Endodermal cell (in vitro differentiated cells): ENCODE measurements around the gene PARP16. TPM values are rescaled to one million over a fixed set of nuclear protein-coding genes. Genes with fewer than 3 reads are reported as not detected.

Experiments
- DNase-seq: peaks from one replicate; pipeline ENCODE4 v3.0.0-alpha.2; 2017
- H3K27ac ChIP-seq: 2 replicates; pipeline ENCODE4 v1.5.1; 2013; ENCODE audit warnings: mild to moderate bottlenecking, low read depth, low read length, moderate library complexity
- H3K27me3 ChIP-seq: 2 replicates; pipeline ENCODE4 v1.6.1; 2013; ENCODE audit warnings: mild to moderate bottlenecking, low read length, moderate library complexity; ENCODE audit not compliant: insufficient read depth, control insufficient read depth, poor library complexity, severe bottlenecking
- H3K36me3 ChIP-seq: 2 replicates; pipeline ENCODE4 v1.7.0; 2013; ENCODE audit warnings: mild to moderate bottlenecking, low read length, moderate library complexity; ENCODE audit not compliant: control insufficient read depth, insufficient read depth
- H3K4me1 ChIP-seq: one replicate; pipeline ENCODE4 v1.7.0; 2013; ENCODE audit warnings: low read length; ENCODE audit not compliant: control insufficient read depth, insufficient read depth
- H3K4me3 ChIP-seq: 2 replicates; pipeline ENCODE4 v1.5.1; 2013; ENCODE audit warnings: mild to moderate bottlenecking, low read length, moderate library complexity
- H3K9ac ChIP-seq: 2 replicates; pipeline ENCODE4 v1.6.1; 2013; ENCODE audit warnings: mild to moderate bottlenecking, low read length, moderate library complexity; ENCODE audit not compliant: poor library complexity, severe bottlenecking; ENCODE audit errors: extremely low read depth
- H3K9me3 ChIP-seq: 2 replicates; pipeline ENCODE4 v1.6.1; 2013; ENCODE audit warnings: mild to moderate bottlenecking, low read length, moderate library complexity; ENCODE audit not compliant: control insufficient read depth
- H3K27ac Mint-ChIP-seq: 2 replicates; pipeline ENCODE4 v1.8.0; 2020; ENCODE audit warnings: mixed read lengths
- H3K27me3 Mint-ChIP-seq: 2 replicates; pipeline ENCODE4 v1.8.0; 2021; ENCODE audit warnings: mild to moderate bottlenecking, mixed read lengths; ENCODE audit not compliant: insufficient read depth
- H3K36me3 Mint-ChIP-seq: 2 replicates; pipeline ENCODE4 v1.8.0; 2020; ENCODE audit warnings: low read depth, mixed read lengths
- H3K4me1 Mint-ChIP-seq: 2 replicates; pipeline ENCODE4 v1.8.0; 2020; ENCODE audit warnings: mixed read lengths
- H3K4me3 Mint-ChIP-seq: 2 replicates; pipeline ENCODE4 v1.8.0; 2020; ENCODE audit warnings: mild to moderate bottlenecking, moderate library complexity, mixed read lengths
- H3K9me3 Mint-ChIP-seq: 2 replicates; pipeline ENCODE4 v1.8.0; 2020; ENCODE audit warnings: mild to moderate bottlenecking, mixed read lengths
- WGBS, 2 experiments: methylation state at CpG; one replicate each; pipeline versions ENCODE4 v1.1.5 to v1.1.7; 2013; ENCODE audit warnings: missing lambda C conversion rate in 2 of 2, mixed read lengths in 1 of 2; ENCODE audit not compliant: insufficient coverage in 1 of 2, insufficient read length in 1 of 2; 5-methylcytosine and 5-hydroxymethylcytosine counted together
- total RNA-seq, 2 donors: library from RNA; stranded (reverse); fragmentation: NEBNext Ultra II Directional in 1 of 2; extraction: Animal tissue kit (Norgen Biotek cat#: 25700) in 1 of 2; gene quantifications; 2 replicates in 1 of 2; 3 replicates in 1 of 2; pipeline ENCODE4 v1.2.1, GENCODE V29; 2021
- TF ChIP-seq, protein P1 (sequence below): fragments of 200-600 bp; sonication (generic); conservative IDR thresholded peaks from 2 replicates; pipeline ENCODE4 v1.5.0; 2021; ENCODE audit warnings: antibody characterized with exemption, mild to moderate bottlenecking

The PARP16 gene
- total RNA-seq, 2 donors from 2014 or later = 4.3 to 11.6 TPM

DNA sequence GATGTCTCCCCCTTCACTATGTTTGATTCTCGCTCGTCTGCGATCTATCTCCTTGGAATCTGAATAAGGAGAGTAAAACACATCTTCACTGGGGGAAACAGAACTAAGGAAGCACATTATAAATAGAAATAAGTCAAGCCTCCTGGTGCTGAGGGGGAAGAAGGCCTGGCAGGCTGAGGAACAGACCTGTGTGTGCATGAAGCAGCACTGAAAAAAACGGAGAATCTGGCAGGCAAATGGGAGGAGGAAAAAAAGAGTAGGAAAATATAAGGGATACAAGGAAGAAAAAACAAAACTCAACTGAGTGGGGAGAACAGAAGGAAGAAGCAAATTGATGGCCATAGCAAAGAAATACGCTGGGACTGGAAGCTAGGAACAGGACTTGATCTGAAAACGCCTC lies 25.7 kb downstream of the PARP16 start:
- Mint-ChIP-seq H3K27ac (no peak overlapping the region), H3K27me3 (no peaks in the 10 kb centered on the region), H3K4me1 (no peaks in the 10 kb centered on the region), H3K36me3 (peaks cover 10% of the 10 kb centered on the region), H3K4me3 (no peak overlapping the region), H3K9me3 (no peaks in the 10 kb centered on the region)
- TF ChIP-seq, protein P1, sequence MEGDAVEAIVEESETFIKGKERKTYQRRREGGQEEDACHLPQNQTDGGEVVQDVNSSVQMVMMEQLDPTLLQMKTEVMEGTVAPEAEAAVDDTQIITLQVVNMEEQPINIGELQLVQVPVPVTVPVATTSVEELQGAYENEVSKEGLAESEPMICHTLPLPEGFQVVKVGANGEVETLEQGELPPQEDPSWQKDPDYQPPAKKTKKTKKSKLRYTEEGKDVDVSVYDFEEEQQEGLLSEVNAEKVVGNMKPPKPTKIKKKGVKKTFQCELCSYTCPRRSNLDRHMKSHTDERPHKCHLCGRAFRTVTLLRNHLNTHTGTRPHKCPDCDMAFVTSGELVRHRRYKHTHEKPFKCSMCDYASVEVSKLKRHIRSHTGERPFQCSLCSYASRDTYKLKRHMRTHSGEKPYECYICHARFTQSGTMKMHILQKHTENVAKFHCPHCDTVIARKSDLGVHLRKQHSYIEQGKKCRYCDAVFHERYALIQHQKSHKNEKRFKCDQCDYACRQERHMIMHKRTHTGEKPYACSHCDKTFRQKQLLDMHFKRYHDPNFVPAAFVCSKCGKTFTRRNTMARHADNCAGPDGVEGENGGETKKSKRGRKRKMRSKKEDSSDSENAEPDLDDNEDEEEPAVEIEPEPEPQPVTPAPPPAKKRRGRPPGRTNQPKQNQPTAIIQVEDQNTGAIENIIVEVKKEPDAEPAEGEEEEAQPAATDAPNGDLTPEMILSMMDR = no peak
- no peak overlapping the region for H3K4me3 ChIP-seq
- H3K36me3 ChIP-seq = peaks cover 10% of the 10 kb centered on the region
- DNase-seq = no peak
- H3K27ac ChIP-seq = no peak overlapping the region
- H3K9me3 ChIP-seq = no peaks in the 10 kb centered on the region
- H3K9ac ChIP-seq = no peak overlapping the region
- 91 to 93% methylated on average over 4 to 5 of the region's 6 CpGs for WGBS, 2 experiments
- H3K27me3 ChIP-seq = no peaks in the 10 kb centered on the region
- H3K4me1 ChIP-seq = no peaks in the 10 kb centered on the region

GRCh38 chr15:65259367-65259797 lies 27.3 kb downstream of the PARP16 start:
- Mint-ChIP-seq H3K27ac (no peak overlapping the region), H3K9me3 (no peaks in the 10 kb centered on the region), H3K4me1 (no peaks in the 10 kb centered on the region), H3K27me3 (no peaks in the 10 kb centered on the region), H3K4me3 (no peak overlapping the region), H3K36me3 (peaks cover 10% of the 10 kb centered on the region)
- no peaks in the 10 kb centered on the region for H3K27me3 ChIP-seq
- no peak for DNase-seq
- H3K27ac ChIP-seq = no peak overlapping the region
- no peak overlapping the region for H3K4me3 ChIP-seq
- H3K36me3 ChIP-seq = peaks cover 10% of the 10 kb centered on the region
- TF ChIP-seq, protein P1 = no peak
- no peaks in the 10 kb centered on the region for H3K9me3 ChIP-seq
- 94 to 95% methylated on average over 7 of the region's 7 CpGs for WGBS, 2 experiments
- no peak overlapping the region for H3K9ac ChIP-seq
- no peaks in the 10 kb centered on the region for H3K4me1 ChIP-seq

GRCh38 chr15:65258375-65259262 lies 28.1 kb downstream of the PARP16 start:
- Histone ChIP-seq H3K4me3 (no peak overlapping the region), H3K27ac (no peak overlapping the region), H3K9me3 (no peaks in the 10 kb centered on the region), H3K9ac (no peak overlapping the region), H3K4me1 (no peaks in the 10 kb centered on the region), H3K36me3 (peaks cover 10% of the 10 kb centered on the region), H3K27me3 (no peaks in the 10 kb centered on the region)
- TF ChIP-seq, protein P1 = no peak
- Mint-ChIP-seq H3K27ac (no peak overlapping the region), H3K4me3 (no peak overlapping the region), H3K4me1 (no peaks in the 10 kb centered on the region), H3K9me3 (no peaks in the 10 kb centered on the region), H3K36me3 (peaks cover 10% of the 10 kb centered on the region), H3K27me3 (no peaks in the 10 kb centered on the region)
- 91 to 97% methylated on average over 5 of the region's 5 CpGs for WGBS, 2 experiments
- no peak for DNase-seq
